ENCODE results near the gene NELFCD.

DNA sequence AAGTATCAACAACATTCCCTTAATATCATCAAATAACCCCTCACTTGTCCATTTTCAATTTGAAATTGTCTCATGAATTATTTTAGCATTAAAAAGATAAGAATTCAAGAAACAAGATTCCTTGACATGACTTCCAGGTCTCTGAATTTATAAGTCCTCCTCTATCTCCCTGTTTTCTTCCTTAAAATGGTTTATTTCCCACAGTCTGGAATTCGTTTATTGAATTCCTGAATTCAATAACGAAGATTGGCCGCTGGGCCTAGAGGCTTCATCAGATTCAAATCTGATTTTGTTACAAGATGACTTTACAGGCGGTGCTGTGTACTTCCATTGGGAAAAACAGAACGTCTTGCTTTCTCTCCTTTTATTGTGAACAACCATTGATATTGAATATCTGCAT is 48.9 kb upstream of the NELFCD start:
- TF ChIP-seq PKNOX1 (IDR thresholded peaks at IDR 0.05) (no peak), HDGF (IDR thresholded peaks at IDR 0.05; ENCODE audit: borderline replicate concordance) (no peak), TARDBP (IDR thresholded peaks at IDR 0.05) (no peak)

Measured in HEK293T (cell line).